Erythroblast (primary cell): Measurements from ENCODE around the gene PXN.

Experiments used
- GATA1 ChIP-seq: IDR thresholded peaks from 2 replicates; pipeline ENCODE4 v1.6.1; 2011; ENCODE audit warnings: low read depth, mild to moderate bottlenecking, control low read depth, low read length, moderate library complexity
- POLR2A ChIP-seq: IDR thresholded peaks from 2 replicates; pipeline ENCODE4 v1.6.1; 2011; ENCODE audit warnings: mild to moderate bottlenecking, low read length

DNA sequence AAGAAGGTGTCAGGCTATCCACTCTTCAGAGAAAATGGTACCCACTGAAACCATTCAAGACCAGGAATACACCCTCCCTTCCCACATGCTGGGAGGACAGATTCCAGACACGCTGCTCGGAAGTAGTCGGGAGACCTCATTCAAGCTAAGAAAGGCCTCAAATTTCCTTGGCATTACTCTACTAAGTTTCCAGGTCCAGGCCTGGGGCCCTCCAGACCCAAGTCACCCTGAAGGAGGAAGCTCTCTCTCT, 37.6 kb downstream of the PXN start:
- TF ChIP-seq POLR2A (no peak), GATA1 (no peak)
